Vagina (tissue), 2 donors: Measurements from ENCODE around the gene DMD.

Source experiments
- CTCF ChIP-seq, 3 experiments: fragments of 450-650 bp in 2 of 3; fragments of 200-600 bp in 1 of 3; sonication (generic) in 1 of 3; IDR thresholded peaks; one replicate each; pipeline ENCODE4 v1.5.1; 2017 to 2019; ENCODE audit warnings: antibody characterized with exemption in 3 of 3, mild to moderate bottlenecking in 2 of 3, moderate library complexity in 2 of 3
- POLR2A ChIP-seq, 2 donors: fragments of 450-650 bp; IDR thresholded peaks; one replicate each; pipeline ENCODE4 v1.6.1; 2017; ENCODE audit warnings: antibody characterized with exemption in 2 of 2, mild to moderate bottlenecking in 2 of 2, moderate library complexity in 2 of 2
- POLR2AphosphoS5 ChIP-seq, 2 donors: sonication (generic); formaldehyde crosslinking; IDR thresholded peaks; one replicate each; pipeline ENCODE4 v1.9.0; 2017; ENCODE audit warnings: antibody characterized with exemption in 2 of 2, mild to moderate bottlenecking in 2 of 2, low read depth in 1 of 2; ENCODE audit not compliant: insufficient read depth in 1 of 2

GRCh38 chrX:31993637-31994036 is 1217.7 kb downstream of the DMD start:
- no peak for TF ChIP-seq CTCF (IDR thresholded peaks at IDR 0.05)
- no peak for TF ChIP-seq POLR2AphosphoS5 (IDR thresholded peaks at IDR 0.05; ENCODE audit: insufficient read depth in 1 of 2, low read depth in 1 of 2)
- TF ChIP-seq POLR2A (IDR thresholded peaks at IDR 0.05), result no peak
